GM12878 (cell line): ENCODE data around the gene ZCCHC24. TPM values are rescaled to one million over a fixed set of nuclear protein-coding genes. Genes with fewer than 3 reads are reported as not detected.

Experiments
- ATAC-seq: fragments of 200-7000 bp; cut with Tn5 transposase; 3 replicates; pipeline ENCODE4 v1.9.1; 2020; ENCODE audit warnings: mild to moderate bottlenecking, moderate library complexity
- BruUV-seq: library from RNA; stranded (reverse); fragments of 400-500 nt; replicated peaks from 2 replicates; lab custom pipeline; 2021; lab: Mats Ljungman, UMichigan
- CTCF ChIA-PET: fragments of 300-600 bp; sonication (Branson Sonifier 250); formaldehyde crosslinking; extraction: SDS; loops from one replicate; lab custom pipeline; 2021; ENCODE audit warnings: inconsistent platforms; lab: Yijun Ruan, JAX
- POLR2A ChIA-PET: fragments of 350-600 bp; formaldehyde crosslinking; extraction: SDS; loops from one replicate; lab custom pipeline; 2021; ENCODE audit warnings: inconsistent platforms; lab: Charles Lee
- RAD21 ChIA-PET: fragments of 300-600 bp; sonication (Branson Sonifier 250); formaldehyde crosslinking; loops from one replicate; lab custom pipeline; 2023; ENCODE audit warnings: antibody characterized with exemption; ENCODE audit not compliant: unreplicated experiment; lab: Charles Lee
- SMC1A ChIA-PET: fragments of 300-600 bp; sonication (Branson Sonifier 250); formaldehyde crosslinking; loops from one replicate; lab custom pipeline; 2023; ENCODE audit not compliant: unreplicated experiment, uncharacterized antibody; lab: Charles Lee
- DNase-seq: peaks from one replicate; pipeline ENCODE4 v3.0.0-alpha.2; 2011; ENCODE audit warnings: low read depth, low spot score
- FAIRE-seq: peaks from 3 replicates; lab custom pipeline; 2011; peaks lifted over from hg19 to GRCh38; lab: Jason Lieb, UNC
- H2AFZ ChIP-seq: 2 replicates; pipeline ENCODE4 v1.6.0; 2011; ENCODE audit warnings: low read depth, low read length, control low read depth; ENCODE audit not compliant: control insufficient read depth
- H3K27ac ChIP-seq: 2 replicates; pipeline ENCODE4 v1.5.1; 2011; ENCODE audit warnings: control low read depth; ENCODE audit not compliant: control insufficient read depth, insufficient read depth
- H3K27me3 ChIP-seq, 2 experiments: replicated peaks in 1 of 2; 2 replicates each; pipeline versions ENCODE4 v1.6.0 to v1.6.1; 2011; ENCODE audit warnings: low read length in 1 of 2; ENCODE audit not compliant: control insufficient read depth in 2 of 2, insufficient read depth in 2 of 2
- H3K36me3 ChIP-seq, 2 experiments: 2 replicates each; pipeline ENCODE4 v1.5.1; 2011; ENCODE audit warnings: low read length in 1 of 2; ENCODE audit not compliant: control insufficient read depth in 2 of 2, insufficient read depth in 2 of 2
- H3K4me1 ChIP-seq: 2 replicates; pipeline ENCODE4 v1.6.1; 2011; ENCODE audit warnings: mild to moderate bottlenecking, low read length, moderate library complexity, mixed read lengths; ENCODE audit not compliant: control insufficient read depth, insufficient read depth
- H3K4me2 ChIP-seq: 2 replicates; pipeline ENCODE4 v1.6.0; 2011; ENCODE audit warnings: control low read depth; ENCODE audit not compliant: control insufficient read depth, insufficient read depth
- H3K4me3 ChIP-seq: fragments of 200-600 bp; sonication (generic); 2 replicates; pipeline ENCODE4 v1.5.1; 2016
- H3K79me2 ChIP-seq: 2 replicates; pipeline ENCODE4 v1.6.0; 2011; ENCODE audit warnings: low read length; ENCODE audit not compliant: control insufficient read depth, insufficient read depth
- H3K9ac ChIP-seq: 2 replicates; pipeline ENCODE4 v1.8.0; 2011; ENCODE audit warnings: low read length, control low read depth, mixed read lengths; ENCODE audit not compliant: control insufficient read depth, insufficient read depth
- H3K9me3 ChIP-seq: replicated peaks from 3 replicates; pipeline ENCODE4 v1.5.1; 2011; ENCODE audit warnings: mild to moderate bottlenecking, low read length; ENCODE audit not compliant: control insufficient read depth, insufficient read depth
- H4K20me1 ChIP-seq: 2 replicates; pipeline ENCODE4 v1.6.0; 2011; ENCODE audit not compliant: control insufficient read depth, insufficient read depth
- GATAD2B ChIP-seq: fragments of 450-650 bp; conservative IDR thresholded peaks from 2 replicates; pipeline ENCODE4 v1.6.1; 2017; ENCODE audit warnings: low read depth, mild to moderate bottlenecking, moderate library complexity
- SRF ChIP-seq, 2 experiments: IDR thresholded peaks; 2 replicates each; pipeline ENCODE4 v1.6.1; 2011; ENCODE audit warnings: low read depth in 2 of 2, low read length in 2 of 2, mild to moderate bottlenecking in 1 of 2, moderate library complexity in 1 of 2
- TAF1 ChIP-seq: IDR thresholded peaks from 2 replicates; pipeline ENCODE4 v1.6.1; 2011; ENCODE audit warnings: mild to moderate bottlenecking, low read depth, low read length, borderline replicate concordance
- YBX1 ChIP-seq: fragments of 450-650 bp; IDR thresholded peaks from 2 replicates; pipeline ENCODE4 v1.6.1; 2016; ENCODE audit warnings: antibody characterized with exemption
- ZBED1 ChIP-seq: IDR thresholded peaks from 2 replicates; pipeline ENCODE4 v1.6.1; 2016; ENCODE audit warnings: borderline replicate concordance
- ZNF24 ChIP-seq: fragments of 450-650 bp; IDR thresholded peaks from 2 replicates; pipeline ENCODE4 v1.6.1; 2017; ENCODE audit warnings: antibody characterized with exemption, mild to moderate bottlenecking
- WGBS: methylation state at CpG from one replicate; pipeline ENCODE4 v1.1.6; 2016; ENCODE audit warnings: low lambda C conversion rate; ENCODE audit not compliant: insufficient replicate concordance, insufficient coverage; ENCODE audit errors: missing lambda C conversion rate; 5-methylcytosine and 5-hydroxymethylcytosine counted together
- in situ Hi-C: fragments of 300-500 bp; cut with MboI; formaldehyde crosslinking; loops from 9 replicates; pipeline ENCODE4 v1.14.3; 2018; ENCODE audit warnings: mixed read lengths
- intact Hi-C: fragments of 100-400 bp; cut with micrococcal nuclease; formaldehyde crosslinking; loops from one replicate; pipeline ENCODE4 v1.14.2; 2022; ENCODE audit not compliant: unreplicated experiment
- polyA plus RNA-seq, 11 experiments: library from polyadenylated mRNA; depleted of rRNA in 4 of 11; unstranded in 6 of 11; stranded (reverse) in 5 of 11; fragments of >200 nt; fragmentation: Nextera tagmentation in 4 of 11; fragmentation: Illumina TruSeq in 1 of 11; extraction: Ambion mirVana in 4 of 11; extraction: Trizol in 1 of 11; gene quantifications; 1 replicate in 1 of 11; 2 replicates in 10 of 11; pipeline versions ENCODE4 v1.2.1 to v1.2.3, GENCODE V29; 2011 to 2016; ENCODE audit warnings: inconsistent platforms in 2 of 11, missing spikeins in 2 of 11, low read depth in 1 of 11
- total RNA-seq, 4 experiments: library from RNA; depleted of rRNA in 3 of 4; stranded (reverse); fragments of >200 nt in 3 of 4; fragmentation: Illumina TruSeq in 1 of 4; extraction: Trizol in 1 of 4; gene quantifications; 2 replicates each; pipeline versions ENCODE4 v1.2.1 to v1.2.3, GENCODE V29; 2013 to 2021
- TF ChIP-seq, protein P1 (sequence below): IDR thresholded peaks from 2 replicates; pipeline ENCODE4 v1.6.1; 2012; ENCODE audit warnings: mild to moderate bottlenecking, low read depth, low read length
- TF ChIP-seq, protein P2 (sequence below): fragments of 450-650 bp; IDR thresholded peaks from 2 replicates; pipeline ENCODE4 v1.6.1; 2017; ENCODE audit warnings: mild to moderate bottlenecking

ZCCHC24 gene
- total and polyA plus RNA-seq, 10 of the 15 experiments (the other 5 are each of a cell fraction or from before 2014, with no cell fraction given) = 0.02 to 0.62 (median 0.04) TPM; not detected in 4

DNA sequence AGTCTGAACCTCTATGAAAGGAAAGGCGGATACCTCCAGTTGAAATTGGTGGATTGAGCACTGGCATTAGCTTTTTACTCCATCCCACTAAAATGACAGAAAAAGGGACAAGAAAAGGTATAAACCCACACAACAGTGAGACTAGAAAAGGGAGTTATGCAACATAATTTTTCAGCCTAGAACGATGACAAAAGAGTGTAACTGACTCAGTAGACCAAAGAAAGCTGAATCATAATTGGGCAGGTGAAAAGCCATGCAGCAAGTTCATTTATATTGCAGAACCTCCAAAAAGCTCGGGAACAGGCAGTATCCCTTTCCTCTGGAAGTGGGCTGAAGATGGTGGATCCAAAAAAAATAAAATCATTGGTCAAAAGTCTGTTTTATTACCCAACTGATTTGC lies 30.5 kb upstream of the ZCCHC24 start:
- in situ Hi-C loops = no loop called here
- Histone ChIP-seq H3K9ac (no peak overlapping the region), H3K4me2 (no peak overlapping the region), H3K9me3 (no peaks in the 10 kb centered on the region), H2AFZ (no peak overlapping the region), H3K4me1 (no peaks in the 10 kb centered on the region), H3K36me3 (no peaks in the 10 kb centered on the region), H4K20me1 (no peaks in the 10 kb centered on the region), H3K4me3 (no peak overlapping the region), H3K27ac (no peak overlapping the region), H3K79me2 (no peaks in the 10 kb centered on the region), H3K27me3 (no peaks in the 10 kb centered on the region)
- WGBS = 7% methylated on average over 3 of the region's 3 CpGs
- BruUV-seq = no TSS peak
- DNase-seq (no peak), FAIRE-seq (no peak), ATAC-seq (no peak)
- ChIA-PET RAD21 (interaction anchor here (0.8 kb wide), 1 partner anchor 101 kb away, joined by 3 read pairs; no protein-coding TSS in a partner anchor), CTCF (interaction anchor here (0.6 to 3.2 kb wide), 3 partner anchors 8 to 15 kb away, joined by 3 to 14 read pairs (median 7); no protein-coding TSS in a partner anchor), SMC1A (interaction anchor here (1.5 kb wide), 1 partner anchor 102 kb away, joined by 4 read pairs; no protein-coding TSS in a partner anchor), POLR2A (no interaction called here)
- intact Hi-C loops = no loop called here
- TF ChIP-seq ZNF24 = no peak
- no peak for TF ChIP-seq GATAD2B

DNA sequence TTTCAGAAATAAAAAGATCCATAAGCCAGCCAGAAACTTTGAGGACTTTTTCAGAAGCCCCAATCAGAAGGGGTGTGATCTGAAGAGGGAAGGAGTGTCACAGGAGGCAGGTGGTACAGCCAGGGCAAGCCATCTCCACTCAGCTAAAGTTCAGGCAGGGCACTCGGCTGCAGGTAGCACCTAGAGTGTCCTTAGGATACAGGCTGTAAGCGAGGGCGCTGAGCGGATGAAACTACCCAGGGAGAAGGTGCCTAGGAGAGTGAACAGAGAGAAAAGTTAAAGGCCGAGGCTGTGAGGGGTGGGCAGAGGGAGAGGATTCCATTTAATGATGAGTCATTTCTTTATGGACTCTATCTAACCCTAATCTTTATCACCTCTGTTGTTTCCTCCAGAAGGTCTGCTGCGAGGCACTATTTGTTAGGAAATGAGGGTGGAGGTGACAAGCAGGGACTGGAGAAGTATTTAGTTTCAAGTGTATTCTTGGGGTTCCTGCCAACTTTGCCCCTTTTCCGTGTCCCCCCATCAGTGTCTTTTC lies 29.8 kb upstream of the ZCCHC24 start:
- 52% methylated on average over 7 of the region's 7 CpGs for WGBS
- Histone ChIP-seq H3K27me3 (no peaks in the 10 kb centered on the region), H3K4me3 (no peak overlapping the region), H3K36me3 (no peaks in the 10 kb centered on the region), H3K4me1 (no peaks in the 10 kb centered on the region), H3K9ac (no peak overlapping the region), H2AFZ (no peak overlapping the region), H3K27ac (no peak overlapping the region), H3K9me3 (no peaks in the 10 kb centered on the region), H4K20me1 (no peaks in the 10 kb centered on the region), H3K4me2 (no peak overlapping the region), H3K79me2 (no peaks in the 10 kb centered on the region)
- DNase-seq (no peak), ATAC-seq (no peak), FAIRE-seq (no peak)
- in situ Hi-C loops = no loop called here
- ChIA-PET POLR2A (no interaction called here), RAD21 (no interaction called here), CTCF (interaction anchor here (0.6 to 3.2 kb wide), 4 partner anchors 7 to 14 kb away, joined by 3 to 14 read pairs (median 7); no protein-coding TSS in a partner anchor), SMC1A (interaction anchor here (0.7 kb wide), 1 partner anchor 100 kb away, joined by 3 read pairs; no protein-coding TSS in a partner anchor)
- no TSS peak for BruUV-seq
- intact Hi-C loops = no loop called here
- no peak for TF ChIP-seq ZBED1
- TF ChIP-seq, protein P1, sequence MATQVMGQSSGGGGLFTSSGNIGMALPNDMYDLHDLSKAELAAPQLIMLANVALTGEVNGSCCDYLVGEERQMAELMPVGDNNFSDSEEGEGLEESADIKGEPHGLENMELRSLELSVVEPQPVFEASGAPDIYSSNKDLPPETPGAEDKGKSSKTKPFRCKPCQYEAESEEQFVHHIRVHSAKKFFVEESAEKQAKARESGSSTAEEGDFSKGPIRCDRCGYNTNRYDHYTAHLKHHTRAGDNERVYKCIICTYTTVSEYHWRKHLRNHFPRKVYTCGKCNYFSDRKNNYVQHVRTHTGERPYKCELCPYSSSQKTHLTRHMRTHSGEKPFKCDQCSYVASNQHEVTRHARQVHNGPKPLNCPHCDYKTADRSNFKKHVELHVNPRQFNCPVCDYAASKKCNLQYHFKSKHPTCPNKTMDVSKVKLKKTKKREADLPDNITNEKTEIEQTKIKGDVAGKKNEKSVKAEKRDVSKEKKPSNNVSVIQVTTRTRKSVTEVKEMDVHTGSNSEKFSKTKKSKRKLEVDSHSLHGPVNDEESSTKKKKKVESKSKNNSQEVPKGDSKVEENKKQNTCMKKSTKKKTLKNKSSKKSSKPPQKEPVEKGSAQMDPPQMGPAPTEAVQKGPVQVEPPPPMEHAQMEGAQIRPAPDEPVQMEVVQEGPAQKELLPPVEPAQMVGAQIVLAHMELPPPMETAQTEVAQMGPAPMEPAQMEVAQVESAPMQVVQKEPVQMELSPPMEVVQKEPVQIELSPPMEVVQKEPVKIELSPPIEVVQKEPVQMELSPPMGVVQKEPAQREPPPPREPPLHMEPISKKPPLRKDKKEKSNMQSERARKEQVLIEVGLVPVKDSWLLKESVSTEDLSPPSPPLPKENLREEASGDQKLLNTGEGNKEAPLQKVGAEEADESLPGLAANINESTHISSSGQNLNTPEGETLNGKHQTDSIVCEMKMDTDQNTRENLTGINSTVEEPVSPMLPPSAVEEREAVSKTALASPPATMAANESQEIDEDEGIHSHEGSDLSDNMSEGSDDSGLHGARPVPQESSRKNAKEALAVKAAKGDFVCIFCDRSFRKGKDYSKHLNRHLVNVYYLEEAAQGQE = no peak
- TF ChIP-seq TAF1 = no peak
- TF ChIP-seq, protein P2, sequence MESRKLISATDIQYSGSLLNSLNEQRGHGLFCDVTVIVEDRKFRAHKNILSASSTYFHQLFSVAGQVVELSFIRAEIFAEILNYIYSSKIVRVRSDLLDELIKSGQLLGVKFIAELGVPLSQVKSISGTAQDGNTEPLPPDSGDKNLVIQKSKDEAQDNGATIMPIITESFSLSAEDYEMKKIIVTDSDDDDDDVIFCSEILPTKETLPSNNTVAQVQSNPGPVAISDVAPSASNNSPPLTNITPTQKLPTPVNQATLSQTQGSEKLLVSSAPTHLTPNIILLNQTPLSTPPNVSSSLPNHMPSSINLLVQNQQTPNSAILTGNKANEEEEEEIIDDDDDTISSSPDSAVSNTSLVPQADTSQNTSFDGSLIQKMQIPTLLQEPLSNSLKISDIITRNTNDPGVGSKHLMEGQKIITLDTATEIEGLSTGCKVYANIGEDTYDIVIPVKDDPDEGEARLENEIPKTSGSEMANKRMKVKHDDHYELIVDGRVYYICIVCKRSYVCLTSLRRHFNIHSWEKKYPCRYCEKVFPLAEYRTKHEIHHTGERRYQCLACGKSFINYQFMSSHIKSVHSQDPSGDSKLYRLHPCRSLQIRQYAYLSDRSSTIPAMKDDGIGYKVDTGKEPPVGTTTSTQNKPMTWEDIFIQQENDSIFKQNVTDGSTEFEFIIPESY = no peak
- TF ChIP-seq GATAD2B = no peak
- no peak for TF ChIP-seq SRF (IDR thresholded peaks at IDR 0.05; ENCODE audit: low read depth in 2 of 2, low read length in 2 of 2)
- TF ChIP-seq YBX1 = no peak
